D721Med (cell line): ENCODE data around the gene RRAS.
"Not testable (repeated sequence)": the region's sequence is repeated elsewhere in the genome, so short reads cannot be mapped to it uniquely, and the experiment has no call there.

ENCODE experiments used
- DNase-seq: peaks from one replicate; pipeline ENCODE4 v3.0.0; 2011; ENCODE audit warnings: low spot score; ENCODE audit not compliant: insufficient read length
- FAIRE-seq: peaks from 2 replicates; lab custom pipeline; 2011; peaks lifted over from hg19 to GRCh38; lab: Jason Lieb, UNC
- TF ChIP-seq, protein P1 (sequence below): IDR thresholded peaks from 2 replicates; pipeline ENCODE4 v1.5.1; 2012; ENCODE audit warnings: mild to moderate bottlenecking, control low read depth; ENCODE audit not compliant: insufficient read depth; ENCODE audit errors: missing control alignments

Gene RRAS

DNA sequence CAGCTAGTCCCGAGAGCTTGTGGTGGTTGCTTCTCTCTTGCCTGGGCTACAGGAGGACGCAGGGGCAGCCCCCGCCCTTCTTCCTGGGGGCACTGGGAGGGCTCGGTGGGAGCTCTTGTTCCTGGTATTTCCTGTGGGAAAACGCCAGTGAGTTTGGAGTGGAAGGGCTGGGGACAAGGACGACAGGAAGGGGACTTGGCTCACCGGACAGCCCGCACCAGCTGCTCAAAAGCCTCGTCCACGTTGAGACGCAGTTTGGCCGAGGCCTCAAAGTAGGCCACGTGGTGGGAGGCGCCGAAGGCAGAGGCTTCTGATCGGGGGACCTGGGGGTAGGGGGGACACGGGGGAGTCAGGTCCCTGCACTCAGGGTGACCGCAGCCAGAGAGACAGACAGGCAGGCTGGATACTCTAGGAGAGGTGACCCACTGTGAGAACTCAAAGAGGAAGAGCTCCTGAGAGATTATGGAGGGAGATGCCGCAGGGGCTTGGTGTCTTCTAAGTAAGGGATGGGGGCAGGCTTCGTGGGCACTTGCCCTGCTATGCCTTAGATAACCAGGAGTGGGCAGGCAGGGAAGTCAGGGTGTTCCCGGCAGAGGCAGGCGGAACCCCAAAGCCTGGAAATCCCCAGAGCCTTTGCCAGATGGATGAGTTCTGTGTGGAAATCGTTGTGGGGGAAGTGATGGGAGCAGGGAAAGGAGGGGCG, 4.3 kb downstream of the RRAS start:
- FAIRE-seq (no peak), DNase-seq (no peak)
- TF ChIP-seq, protein P1, sequence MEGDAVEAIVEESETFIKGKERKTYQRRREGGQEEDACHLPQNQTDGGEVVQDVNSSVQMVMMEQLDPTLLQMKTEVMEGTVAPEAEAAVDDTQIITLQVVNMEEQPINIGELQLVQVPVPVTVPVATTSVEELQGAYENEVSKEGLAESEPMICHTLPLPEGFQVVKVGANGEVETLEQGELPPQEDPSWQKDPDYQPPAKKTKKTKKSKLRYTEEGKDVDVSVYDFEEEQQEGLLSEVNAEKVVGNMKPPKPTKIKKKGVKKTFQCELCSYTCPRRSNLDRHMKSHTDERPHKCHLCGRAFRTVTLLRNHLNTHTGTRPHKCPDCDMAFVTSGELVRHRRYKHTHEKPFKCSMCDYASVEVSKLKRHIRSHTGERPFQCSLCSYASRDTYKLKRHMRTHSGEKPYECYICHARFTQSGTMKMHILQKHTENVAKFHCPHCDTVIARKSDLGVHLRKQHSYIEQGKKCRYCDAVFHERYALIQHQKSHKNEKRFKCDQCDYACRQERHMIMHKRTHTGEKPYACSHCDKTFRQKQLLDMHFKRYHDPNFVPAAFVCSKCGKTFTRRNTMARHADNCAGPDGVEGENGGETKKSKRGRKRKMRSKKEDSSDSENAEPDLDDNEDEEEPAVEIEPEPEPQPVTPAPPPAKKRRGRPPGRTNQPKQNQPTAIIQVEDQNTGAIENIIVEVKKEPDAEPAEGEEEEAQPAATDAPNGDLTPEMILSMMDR: no peak

DNA sequence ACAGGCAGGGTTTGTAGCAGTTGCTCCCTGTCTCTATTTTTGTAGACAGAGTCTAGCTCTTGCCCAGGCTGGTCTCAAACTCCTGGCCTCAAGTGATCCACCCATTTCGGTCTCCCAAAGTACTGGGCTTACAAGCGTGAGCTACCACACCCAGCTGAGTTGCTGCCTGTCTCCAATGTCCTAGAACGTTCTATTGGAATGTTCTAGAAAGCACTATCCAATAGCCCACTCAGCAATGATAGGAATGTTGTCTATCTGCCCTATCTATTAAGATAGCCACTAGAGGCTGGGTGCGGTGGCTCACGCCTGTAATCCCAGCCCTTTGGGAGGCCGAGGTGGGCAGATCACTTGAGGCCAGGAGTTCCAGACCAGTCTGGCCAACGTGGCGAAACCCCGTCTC, 6.7 kb downstream of the RRAS start:
- not testable (repeated sequence) for FAIRE-seq

DNA sequence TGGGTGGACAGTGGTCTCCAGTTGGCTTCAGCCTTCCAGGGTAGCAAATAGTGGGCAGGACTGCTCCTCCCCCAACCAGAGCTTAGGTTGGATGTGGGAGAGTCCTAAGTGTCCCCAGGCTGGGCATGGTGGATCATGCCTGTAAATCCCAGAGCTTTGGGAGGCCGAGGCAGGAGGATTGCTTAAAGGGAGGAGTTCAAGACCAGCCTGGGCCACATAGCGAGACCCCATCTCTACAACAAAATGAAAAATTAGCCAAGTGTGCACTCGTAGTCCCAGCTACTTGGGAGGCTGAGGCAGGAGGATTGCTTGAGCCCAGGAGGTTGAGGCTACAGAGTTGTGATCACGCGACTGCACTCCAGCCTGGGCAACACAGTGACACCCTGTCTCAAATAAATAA, 7.4 kb downstream of the RRAS start:
- no peak for DNase-seq
- TF ChIP-seq, protein P1: no peak
- no peak for FAIRE-seq

More for the DNA sequence above, 6.7 kb downstream of the RRAS start:
- not testable (repeated sequence) for DNase-seq

DNA sequence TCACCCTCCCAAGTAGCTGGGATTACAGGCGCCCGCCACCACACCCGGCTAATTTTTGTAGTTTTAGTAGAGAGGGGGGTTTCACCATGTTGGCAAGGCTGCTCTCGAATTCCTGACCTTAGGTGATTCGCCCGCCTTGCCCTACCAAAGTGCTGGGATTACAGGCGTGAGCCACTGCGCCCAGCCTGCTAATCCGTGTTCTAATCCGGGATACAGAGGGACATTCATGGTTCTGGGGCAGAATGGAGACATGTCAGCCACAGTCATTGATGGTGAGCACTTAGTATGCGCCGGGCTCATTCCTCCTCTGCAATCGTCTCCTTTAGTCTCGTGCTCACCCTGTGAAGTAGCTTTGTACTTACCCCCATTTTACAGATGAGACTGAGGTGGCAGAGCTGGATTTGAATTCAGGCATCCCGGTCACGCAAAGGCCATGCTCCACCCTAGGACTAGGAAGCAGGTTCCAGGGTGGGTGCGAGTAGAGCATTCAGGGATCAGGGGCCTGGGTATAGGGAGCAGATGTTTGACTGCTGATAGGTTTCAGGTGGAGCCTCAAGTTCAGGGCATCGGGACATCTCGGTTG, 8.2 kb downstream of the RRAS start:
- DNase-seq: peak; percentile 20
- no peak for FAIRE-seq
- TF ChIP-seq, protein P1: no peak

DNA sequence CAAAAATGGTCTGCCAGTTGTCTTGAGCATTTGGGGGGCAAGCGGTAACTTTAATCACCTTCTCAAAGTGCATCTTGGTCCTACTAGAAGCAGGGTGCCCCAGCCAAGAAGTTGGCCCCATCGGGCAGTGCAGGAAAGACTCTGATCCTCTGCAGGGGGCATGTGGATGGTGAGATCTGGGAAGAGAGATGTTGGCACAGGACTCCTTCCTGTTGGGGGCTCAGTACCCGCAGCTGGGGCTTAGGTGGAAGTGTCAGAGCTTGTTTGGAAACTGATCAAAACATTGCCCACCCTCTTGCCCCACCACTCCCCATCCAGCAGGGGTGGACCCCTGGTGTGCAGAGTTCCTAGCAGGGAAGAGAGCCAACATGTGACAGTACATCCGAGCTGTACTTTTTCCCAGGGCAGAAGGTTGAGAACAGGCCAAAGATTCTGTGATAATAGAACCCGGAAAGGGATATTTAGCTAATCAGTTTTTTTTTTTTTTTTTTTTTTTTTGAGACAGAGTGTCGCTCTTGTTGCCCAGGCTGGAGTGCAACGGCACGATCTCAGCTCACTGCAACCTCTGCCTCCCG, 8.8 kb downstream of the RRAS start:
- FAIRE-seq: no peak
- TF ChIP-seq, protein P1: no peak
- DNase-seq: peak; percentile 14

DNA sequence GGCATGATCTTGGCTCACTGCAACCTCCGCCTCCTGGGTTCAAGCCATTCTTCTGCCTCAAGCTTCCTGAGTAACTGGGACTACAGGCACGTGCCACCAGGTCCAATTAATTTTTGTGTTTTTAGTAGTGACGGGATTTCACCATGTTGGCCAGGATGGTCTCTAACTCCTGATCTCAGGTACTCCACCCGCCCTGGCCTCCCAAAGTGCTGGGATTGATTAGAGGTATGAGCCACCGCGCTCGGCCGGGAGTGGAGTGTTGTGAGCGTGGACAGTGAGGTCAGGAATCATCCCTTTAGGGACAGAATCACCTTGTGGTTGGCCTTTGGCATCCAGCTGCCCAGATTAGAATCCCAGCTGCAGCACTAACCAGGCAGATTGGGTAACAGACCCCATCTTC, 10.3 kb downstream of the RRAS start:
- DNase-seq: no peak
- no peak for FAIRE-seq
- TF ChIP-seq, protein P1: no peak

DNA sequence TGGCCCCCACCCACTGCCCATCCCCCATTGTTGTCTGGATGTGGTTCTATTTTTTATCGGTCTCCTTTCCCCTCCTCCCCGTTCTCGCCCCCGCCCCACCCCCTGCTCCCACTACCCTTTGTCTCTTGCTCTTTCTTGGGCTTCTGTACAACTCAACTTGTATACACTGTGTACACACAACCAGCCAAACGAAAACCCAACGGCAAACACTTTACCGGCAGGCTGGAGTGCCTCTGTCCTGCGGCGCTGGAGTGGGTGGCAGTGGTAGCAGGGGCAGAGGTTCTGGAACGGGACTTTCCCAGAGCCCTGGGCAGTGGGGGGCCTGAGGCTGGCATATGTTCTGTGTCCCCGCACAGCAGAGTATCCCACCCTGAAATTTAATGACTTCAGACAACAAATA, 13.7 kb downstream of the RRAS start:
- no peak for FAIRE-seq
- DNase-seq: no peak
- TF ChIP-seq, protein P1: no peak
